Stimulated activated CD8-positive, alpha-beta memory T cell treated with anti-CD3 and anti-CD28 coated beads, Interleukin-4, amount 100 ng/mL, for 1 hour (primary cell): ENCODE data around the gene ABTB2.

ENCODE experiments used
- DNase-seq, 2 donors: peaks; one replicate each; pipeline ENCODE4 v3.0.0-alpha.2; 2020; ENCODE audit warnings: low read depth in 2 of 2, low spot score in 1 of 2

ABTB2 gene

DNA sequence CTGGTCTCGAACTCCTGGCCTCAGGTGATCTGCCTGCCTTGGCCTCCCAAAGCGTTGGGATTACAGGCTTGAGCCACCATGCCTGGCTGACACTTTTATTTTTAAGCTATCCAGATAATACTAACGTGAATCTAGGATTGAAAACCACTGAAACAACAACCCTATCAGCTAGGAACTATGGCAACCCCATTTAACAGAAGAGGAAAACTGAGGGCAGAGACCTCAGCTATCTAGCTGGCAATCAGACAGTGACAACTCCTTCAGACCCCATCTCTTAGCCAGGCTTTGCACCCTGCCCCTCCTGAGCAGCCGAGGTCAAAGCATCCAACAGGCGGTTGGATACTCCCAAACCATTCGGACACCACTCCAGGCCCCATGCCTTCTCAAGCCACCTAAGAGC lies 14.1 kb downstream of the ABTB2 start:
- DNase-seq: no peak

DNA sequence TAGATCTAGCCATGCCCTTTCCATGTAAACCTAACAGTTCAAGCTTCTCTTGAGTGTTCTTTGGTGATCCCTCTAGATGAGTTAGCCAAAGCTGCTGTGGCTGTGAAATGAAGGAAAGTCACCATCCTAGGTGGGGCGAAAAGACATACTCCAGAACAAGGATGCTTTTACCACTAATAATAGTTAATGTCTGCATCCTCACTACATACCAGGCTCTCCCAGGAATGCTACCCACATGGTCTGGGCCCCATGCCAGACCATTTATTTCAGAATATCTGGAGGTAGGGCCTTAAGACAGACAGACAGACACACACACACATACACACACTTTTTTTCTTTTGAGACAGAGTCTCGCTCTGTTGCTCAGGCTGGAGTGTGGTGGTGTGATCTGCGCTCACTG lies 14.7 kb downstream of the ABTB2 start:
- DNase-seq: no peak

DNA sequence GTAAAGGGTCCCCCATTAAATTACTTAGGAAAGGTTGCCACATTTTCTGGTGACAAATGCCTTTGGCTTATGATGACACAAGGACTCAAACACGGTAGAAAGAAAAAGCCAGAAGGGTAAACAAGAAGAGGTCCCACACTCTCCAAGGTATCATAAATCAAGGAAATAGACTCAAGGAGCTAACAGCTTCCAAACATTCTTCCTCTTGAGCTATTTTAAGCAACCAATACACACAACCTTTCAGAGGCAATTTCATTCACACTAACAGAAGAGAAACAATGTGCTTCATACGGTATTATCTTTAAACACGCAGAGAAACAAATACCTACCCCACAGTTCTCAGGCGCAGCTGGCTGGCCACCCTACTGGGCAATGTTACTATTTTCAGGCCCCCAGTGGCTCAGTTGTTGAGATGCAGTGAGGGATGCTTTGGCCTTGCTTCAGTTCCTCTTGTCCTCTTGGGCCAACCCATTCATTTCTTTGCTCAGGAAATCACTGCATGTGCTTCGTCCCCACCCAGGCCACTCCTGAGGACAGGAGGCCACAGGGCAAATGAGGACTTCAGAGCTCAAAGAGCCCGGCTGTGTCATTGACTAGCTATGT lies 15.8 kb downstream of the ABTB2 start:
- DNase-seq: no peak

DNA sequence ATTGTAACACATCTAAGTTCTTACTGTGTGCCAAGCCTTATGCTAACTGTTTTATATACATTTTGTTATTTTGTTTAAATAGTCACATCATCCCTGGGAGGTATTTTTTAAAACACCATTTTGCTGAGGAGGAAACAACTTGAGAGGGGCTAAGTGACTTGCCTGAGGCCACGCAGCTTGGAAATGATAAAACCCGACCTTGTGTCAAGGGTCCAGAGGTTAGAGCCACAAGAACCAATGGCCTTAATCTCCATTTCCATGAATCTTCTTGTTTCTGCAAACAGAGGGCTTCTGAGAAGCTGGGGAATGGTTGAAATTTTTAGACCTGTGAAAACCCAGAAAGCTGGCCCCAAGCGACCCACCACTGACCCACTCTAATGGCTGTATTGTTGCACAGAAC lies 16.7 kb downstream of the ABTB2 start:
- no peak for DNase-seq

DNA sequence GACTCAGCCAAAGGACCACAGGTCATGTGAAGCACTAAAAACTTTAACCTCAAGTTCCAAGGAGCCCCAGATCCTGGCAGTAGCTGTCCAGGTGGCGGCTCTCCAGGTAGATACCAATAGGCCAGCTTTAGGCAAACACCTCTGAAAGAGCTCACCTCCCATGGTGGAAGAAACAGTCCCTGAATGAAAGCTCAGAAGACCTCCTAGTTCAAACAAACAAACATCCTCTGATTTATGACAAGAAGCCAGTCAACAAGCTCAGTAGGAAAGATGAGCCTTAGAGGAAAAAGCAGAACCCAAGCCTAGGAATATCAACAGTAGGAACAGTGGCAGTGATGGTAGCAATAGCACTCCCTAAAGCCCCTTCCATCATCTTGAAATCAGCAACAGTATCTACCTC lies 17.2 kb downstream of the ABTB2 start:
- DNase-seq: no peak

DNA sequence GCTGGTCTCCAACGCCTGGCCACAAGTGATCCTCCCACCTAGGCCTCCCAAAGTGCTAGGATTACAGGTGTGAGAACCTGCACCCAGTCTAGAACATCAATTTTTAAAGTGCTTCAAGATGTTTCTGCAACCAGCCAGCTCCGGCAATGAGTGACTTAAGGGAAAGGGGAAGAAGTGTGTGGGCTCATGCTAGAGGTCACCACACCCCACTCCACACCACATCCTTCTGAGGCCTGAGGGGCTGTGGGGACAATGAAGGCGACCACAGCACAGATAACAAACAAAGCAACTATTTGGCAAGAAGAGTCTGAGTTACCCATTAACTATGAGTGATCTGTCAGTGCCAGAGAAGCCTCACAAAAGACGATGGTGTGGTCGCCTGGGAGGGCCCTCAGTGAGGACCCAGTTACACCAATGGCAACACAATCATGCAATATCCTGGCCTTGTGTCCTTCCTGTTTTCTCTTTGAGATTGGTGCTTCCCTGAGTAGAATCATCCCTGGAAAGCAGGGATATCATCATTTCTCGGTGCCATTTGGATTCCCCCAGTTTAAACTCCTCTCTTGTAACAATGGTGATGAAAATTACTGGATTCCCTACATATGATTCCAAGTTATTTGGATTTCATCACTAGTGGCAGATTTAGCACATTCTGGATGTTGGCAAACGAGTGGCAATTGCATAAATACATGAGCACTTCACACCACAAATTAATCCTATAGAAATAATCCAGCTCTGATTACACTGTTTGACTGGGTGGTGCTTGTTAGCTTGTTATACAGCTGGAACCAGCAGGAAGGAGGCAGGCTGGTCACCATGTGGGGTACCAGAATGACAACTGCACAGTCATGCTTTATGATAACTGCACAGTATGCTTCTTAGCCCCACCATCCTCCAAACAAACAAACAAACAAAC lies 18.4 kb downstream of the ABTB2 start:
- no peak for DNase-seq

DNA sequence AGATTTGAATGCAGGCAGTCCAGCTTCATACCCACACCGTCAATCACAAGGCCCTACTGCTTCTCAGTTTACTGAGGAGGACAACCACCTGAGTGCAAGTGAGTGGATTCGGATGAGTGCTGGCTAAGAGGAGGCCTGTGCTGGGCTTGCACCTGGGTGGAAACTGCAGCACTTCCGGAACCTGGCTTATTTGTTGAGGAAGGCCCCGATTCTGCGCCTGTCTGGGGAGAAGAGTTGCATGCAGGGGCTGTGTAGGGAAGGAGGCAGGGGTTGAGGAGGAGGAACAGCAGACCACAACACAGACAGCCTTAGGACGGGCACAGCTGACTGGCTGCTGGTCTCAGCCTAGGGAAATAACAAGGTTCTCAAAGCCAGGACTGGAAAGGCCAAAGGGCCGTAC lies 20.8 kb downstream of the ABTB2 start:
- DNase-seq: no peak

DNA sequence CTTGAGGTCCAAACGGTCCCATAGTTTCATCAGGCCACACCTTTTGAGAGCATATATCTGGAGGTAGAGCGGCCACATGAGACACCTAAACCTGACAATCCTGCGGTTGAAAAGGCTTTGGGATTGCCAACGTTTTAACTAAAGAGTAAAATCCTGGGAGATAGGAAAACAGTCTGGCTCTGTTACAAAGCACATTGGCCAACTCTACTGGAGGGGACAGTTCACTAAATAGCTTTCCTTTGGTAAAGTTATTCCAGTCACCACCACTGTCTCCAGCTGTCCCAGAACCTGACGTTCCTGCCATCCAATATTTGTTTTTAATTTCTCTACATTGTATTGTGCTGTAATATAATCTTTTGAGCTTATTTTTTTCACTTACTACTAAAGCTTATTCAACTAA lies 22.0 kb downstream of the ABTB2 start:
- no peak for DNase-seq

DNA sequence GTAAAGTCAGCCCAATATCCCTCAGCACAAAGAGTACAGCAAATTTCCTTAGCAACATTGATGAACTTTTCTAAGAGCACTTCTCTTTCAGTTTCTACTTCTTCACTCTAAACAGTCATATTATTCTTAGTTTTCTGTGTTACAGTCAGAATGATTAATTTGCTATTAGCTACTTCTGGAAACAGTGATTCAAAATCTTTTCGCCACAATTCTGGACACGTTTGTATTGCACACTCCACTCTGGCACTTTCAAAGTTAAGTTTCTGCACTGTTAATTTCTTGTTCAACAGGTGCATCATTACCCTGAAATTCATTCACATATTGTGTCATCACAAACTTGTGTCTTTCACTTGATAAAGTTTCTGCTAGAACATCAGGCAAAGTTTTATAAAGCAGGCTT lies 22.5 kb downstream of the ABTB2 start:
- no peak for DNase-seq

DNA sequence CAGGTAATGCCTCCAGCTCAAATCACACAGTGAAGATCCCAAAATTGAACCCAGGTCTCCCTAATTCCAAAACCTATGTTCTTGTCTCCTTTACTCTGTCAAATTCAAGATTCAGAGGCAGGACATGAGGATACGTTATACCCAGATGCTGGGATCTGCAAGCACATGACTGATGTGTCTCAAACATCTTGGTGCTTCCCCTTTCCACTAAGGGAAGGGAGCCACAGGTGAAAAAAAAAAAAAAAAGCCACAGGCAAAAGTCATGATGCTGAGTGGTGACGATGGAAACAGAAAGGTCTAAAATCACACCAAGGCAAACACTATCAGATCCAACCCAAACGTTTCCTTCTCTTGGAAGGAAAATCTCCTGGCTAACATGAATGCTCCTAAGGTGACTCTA lies 24.0 kb downstream of the ABTB2 start:
- no peak for DNase-seq

DNA sequence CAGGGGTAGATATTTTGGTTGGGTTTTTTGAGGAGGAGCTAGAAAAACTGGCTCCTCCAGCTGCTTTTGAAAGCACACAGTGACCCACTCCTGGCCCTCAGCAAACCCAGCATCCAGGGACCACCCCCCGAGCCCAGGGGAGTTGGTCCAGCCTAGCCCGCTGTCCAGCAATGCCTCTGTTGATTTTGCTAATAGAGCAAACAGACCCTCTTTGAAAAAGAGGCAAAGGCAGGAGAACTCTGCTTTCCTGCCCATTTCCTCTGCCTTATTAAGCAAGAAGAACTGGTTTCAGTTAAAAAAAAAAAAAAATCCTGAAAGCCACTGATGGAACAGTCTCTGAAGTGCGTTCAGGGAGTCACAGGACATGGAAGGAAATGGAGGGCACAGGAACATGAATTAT lies 25.3 kb downstream of the ABTB2 start:
- no peak for DNase-seq

DNA sequence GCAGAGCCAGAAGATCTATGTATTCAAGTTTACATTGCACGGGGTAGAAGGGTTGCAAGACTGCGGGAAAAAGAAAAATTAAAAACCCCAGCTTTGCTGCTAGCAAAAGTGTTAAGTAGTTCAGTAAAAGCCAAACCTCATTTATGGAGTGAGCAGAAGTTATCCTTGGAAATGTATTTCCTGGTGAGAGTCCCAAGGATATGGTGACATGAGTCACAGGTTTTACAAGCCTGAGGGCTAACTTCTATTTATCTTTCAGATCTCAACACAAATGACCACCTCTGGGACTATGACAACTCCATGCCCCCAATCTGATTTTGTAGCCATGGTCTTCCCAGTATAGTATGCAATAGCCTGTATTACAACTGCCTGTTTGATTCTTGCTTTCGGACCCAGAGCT lies 26.1 kb downstream of the ABTB2 start:
- no peak for DNase-seq

DNA sequence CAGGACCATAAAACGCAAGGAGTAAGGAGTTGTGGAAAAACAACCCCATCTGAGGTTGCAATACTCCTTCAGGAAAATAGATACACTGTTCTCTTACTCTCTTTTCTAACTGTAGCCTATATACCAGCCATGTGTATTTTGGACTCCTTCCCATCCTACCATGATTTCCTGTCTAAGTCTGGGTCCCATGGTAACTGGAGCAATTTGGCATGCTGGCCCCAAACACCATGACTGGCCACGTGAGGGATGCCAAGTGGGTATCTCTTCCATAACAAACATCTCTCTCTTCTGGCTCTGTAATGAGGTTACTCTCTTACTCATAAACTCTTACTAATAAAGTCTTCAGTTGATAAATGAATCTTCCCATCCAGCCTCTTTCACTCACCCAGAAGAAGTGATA lies 26.5 kb downstream of the ABTB2 start:
- DNase-seq: no peak

DNA sequence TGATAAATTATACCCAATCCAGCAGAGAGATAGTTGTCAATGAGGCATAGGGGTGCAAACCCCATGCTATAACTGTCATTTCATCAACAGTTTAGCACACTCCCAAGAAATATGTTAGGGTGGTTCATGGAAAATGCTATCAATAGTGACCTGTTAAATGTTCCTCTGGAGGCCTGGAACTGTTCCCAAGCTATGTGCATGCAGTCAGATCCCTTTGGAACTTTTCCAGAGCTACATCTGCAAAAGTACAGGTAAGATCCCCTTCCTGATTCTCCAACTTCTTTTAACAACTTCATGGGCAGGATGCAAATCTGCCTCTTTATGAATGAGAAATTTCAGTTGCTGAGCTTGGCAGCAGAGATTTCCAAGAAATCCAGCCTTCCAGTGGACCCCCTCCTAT lies 27.2 kb downstream of the ABTB2 start:
- no peak for DNase-seq

DNA sequence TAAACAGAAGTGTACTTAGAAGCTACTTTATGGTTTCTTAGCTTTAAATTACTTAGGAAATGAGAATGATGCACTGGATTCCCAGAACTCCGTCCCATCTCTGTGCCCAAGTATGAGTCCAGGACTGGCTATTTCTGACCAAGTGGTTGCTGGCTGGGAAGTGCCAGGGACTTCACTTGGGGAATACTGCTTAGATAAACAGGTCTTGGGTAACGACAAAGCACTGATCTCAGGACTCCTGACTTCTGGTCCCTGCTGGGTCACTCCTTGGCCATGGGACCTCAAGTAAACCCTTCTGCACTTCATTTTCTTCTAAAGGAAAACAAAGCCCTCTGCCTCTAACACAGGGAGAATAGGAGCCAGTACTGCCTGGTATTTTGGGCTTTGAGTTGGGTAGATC lies 27.9 kb downstream of the ABTB2 start:
- DNase-seq: no peak

DNA sequence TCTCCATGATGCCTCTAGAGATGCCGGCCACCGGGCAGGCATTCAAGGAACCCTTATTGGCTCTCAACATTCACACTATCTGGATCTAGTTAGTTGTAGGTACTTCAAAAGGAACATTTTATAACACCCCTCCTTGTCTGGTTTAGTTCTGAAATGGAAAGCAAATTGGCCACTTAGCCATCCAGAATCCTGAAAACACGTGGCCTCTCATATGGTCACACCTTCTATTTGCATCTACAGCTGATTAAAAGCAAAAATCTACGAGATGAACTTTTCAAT lies 29.2 kb downstream of the ABTB2 start:
- no peak for DNase-seq

DNA sequence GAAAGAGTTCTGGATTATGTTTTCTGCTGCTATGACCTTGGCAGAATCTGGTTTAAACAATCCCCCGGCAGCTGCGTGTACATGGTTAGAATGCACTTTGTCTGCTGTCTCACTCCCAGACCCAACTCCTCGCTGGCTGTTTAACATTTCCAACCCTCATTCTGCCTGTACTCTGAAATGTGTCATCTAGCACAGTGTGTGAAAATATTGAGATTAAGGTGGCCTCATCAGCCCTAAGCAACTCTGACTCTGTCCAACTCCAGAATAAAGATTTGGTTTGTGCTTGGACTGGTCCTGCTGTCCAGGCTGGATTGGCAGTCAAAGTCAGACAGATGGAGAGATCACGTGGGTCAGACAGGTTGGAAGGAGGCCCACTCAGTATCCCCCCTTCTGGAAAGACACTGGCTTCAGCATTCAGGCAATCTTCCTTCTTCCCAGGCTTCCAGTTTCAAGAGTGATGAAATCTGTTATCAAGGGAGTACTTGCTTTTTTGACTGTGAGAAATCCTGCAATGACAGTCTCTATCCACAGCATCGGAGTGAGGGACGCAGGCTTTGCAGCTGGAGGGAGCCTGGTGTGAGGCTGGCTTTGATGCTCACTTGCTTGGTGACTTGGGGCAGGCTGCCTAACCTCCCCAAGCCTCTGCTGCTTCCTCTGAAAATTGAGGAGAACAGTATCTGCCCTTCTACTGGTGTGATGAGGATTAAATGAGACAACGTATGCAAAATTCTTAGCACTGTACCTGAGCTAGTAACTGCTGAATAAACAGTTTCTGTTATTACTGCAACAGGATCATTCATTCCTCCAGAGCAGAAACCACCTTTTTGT lies 29.8 kb downstream of the ABTB2 start:
- no peak for DNase-seq

DNA sequence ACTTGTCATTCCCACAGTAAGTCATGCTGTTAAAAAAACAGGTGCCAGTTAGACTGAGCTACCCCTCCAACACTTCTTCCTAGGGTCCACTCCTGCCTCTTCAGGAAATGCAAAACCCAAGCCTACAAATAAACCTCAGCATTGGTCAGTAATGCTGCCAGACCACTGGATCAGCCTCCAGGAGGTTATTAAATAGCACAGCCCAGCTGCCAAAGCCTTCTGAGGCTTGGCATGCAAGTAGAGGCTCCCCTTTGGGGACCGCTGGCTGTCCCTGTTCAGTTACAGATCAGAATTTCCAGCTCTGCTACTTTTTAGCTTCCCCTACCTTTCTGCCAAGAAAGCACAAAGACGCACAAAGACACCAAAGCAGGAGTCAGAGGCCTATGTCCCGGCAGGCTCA lies 33.3 kb downstream of the ABTB2 start:
- no peak for DNase-seq

DNA sequence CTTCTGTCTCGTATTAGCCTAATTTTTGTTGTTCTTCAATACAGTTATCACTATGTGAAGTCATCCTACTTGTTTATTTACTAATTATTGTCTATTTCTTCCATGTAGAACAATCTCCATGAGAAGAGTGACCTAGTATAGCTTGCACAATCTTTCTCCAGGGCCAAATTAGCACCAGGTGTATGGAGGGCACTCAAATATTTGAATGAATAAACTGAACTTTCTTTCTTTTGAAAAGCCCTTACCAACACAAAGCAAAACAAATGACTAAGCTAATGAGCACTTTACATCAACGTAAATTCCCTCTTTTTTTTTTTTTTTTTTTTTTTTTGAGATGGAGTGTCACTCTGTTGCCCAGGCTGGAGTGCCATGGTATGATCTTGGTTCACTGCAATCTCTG lies 34.2 kb downstream of the ABTB2 start:
- no peak for DNase-seq

DNA sequence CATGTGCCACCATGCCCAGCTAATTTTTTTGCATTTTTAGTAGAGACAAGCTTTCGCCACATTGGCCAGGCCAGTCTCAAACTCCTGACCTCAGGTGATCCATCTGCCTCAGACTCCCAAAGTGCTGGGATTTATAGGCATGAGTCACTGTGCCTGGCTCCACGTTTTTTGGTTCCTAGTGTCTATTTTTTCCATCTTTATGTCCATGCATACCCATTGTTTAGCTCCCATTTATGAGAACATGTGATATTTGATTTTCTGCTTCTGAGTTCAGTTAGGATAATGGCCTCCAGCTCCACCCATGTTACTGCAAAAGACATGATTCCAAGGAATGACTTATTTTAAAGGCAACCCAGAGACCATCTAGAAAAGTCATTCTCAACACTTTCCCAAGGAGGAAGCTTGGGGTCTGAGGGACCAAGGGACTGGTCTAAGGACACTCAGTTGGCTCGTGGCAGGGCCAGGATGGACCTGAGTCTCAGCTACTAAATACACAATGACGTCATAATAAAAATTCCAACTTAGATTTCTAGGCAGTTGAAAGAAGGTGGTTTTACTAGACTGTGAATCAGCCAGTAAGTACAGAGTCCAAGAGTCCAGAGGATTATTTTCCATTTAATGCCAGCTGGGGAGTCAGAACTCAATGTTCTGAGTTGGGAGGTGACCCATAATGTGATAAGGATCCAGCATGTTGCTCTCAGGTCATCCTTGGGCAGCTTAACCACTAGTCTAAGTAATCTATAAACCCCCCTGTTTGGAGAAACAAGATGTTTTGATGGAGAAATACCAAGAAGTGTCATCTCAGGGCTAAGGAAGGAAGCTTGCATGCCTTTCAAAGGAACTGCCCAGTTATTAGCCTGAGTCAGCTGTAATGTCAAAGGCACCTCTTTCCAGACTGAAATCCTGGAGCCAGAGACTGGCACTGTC lies 39.4 kb downstream of the ABTB2 start:
- DNase-seq: no peak

DNA sequence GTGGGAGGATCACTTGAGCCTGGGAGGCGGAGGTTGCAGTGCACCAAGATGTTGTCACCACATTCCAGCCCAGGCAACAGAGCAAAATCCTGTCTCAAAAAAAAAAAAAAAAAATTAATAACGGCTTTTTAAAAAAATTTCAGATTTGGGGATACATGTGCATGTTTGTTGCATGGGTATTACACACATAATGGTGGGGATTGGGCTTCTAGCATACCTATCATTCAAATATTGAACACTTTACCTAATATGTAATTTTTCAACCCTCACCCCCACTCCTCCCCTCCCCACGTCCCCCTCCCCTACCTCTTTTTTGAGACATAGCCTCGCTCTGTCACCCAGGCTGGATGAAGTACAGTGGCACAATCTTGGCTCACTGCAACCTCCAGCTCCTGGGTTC lies 40.1 kb downstream of the ABTB2 start:
- no peak for DNase-seq
